Natural killer cell (primary cell): ENCODE results near the gene BSN. TPM values are rescaled to one million over a fixed set of nuclear protein-coding genes. Genes with fewer than 3 reads are reported as not detected.

Source experiments
- ATAC-seq, 3 donors: fragments of 150-1000 bp in 2 of 3; fragments of 200-7000 bp in 1 of 3; cut with Tn5 transposase; 1 replicate in 1 of 3; 2 replicates in 2 of 3; pipeline ENCODE4 v1.10.0; 2021; ENCODE audit warnings: mild to moderate bottlenecking in 2 of 3, moderate library complexity in 2 of 3
- DNase-seq, 2 donors: peaks; one replicate each; pipeline versions ENCODE4 v3.0.0 to v3.0.0-alpha.2; 2013 to 2021; ENCODE audit warnings: mixed read lengths in 1 of 2
- H3K27ac ChIP-seq: one replicate; pipeline ENCODE4 v1.5.1; 2013; ENCODE audit warnings: mild to moderate bottlenecking, low read length
- H3K27me3 ChIP-seq: one replicate; pipeline ENCODE4 v1.6.1; 2013; ENCODE audit warnings: low read length; ENCODE audit not compliant: control insufficient read depth, insufficient read depth
- H3K36me3 ChIP-seq: one replicate; pipeline ENCODE4 v1.6.1; 2013; ENCODE audit warnings: low read length; ENCODE audit not compliant: control insufficient read depth, insufficient read depth
- H3K4me1 ChIP-seq: one replicate; pipeline ENCODE4 v1.6.1; 2013; ENCODE audit warnings: low read length; ENCODE audit not compliant: control insufficient read depth, insufficient read depth
- H3K4me3 ChIP-seq: one replicate; pipeline ENCODE4 v1.5.1; 2013; ENCODE audit warnings: low read length
- H3K9me3 ChIP-seq: one replicate; pipeline ENCODE4 v1.6.1; 2013; ENCODE audit warnings: low read length; ENCODE audit not compliant: control insufficient read depth, insufficient read depth
- H3K27ac Mint-ChIP-seq, 2 donors: one replicate each; pipeline ENCODE4 v1.8.0; 2022; ENCODE audit warnings: mild to moderate bottlenecking in 2 of 2, mixed read lengths in 2 of 2, moderate library complexity in 1 of 2
- H3K27me3 Mint-ChIP-seq, 2 donors: one replicate each; pipeline ENCODE4 v1.8.0; 2022; ENCODE audit warnings: low read depth in 2 of 2, mixed read lengths in 2 of 2
- H3K36me3 Mint-ChIP-seq: one replicate; pipeline ENCODE4 v1.8.0; 2022; ENCODE audit warnings: mixed read lengths
- H3K4me1 Mint-ChIP-seq, 2 donors: one replicate each; pipeline ENCODE4 v1.8.0; 2022; ENCODE audit warnings: mixed read lengths in 2 of 2
- H3K4me3 Mint-ChIP-seq: one replicate; pipeline ENCODE4 v1.8.0; 2022; ENCODE audit warnings: mild to moderate bottlenecking, moderate library complexity, mixed read lengths
- H3K9me3 Mint-ChIP-seq, 2 donors: one replicate each; pipeline ENCODE4 v1.8.0; 2022; ENCODE audit warnings: mixed read lengths in 2 of 2
- CTCF ChIP-seq: fragments of 200-600 bp; IDR thresholded peaks from one replicate; pipeline ENCODE4 v1.8.0; 2022; ENCODE audit warnings: antibody characterized with exemption
- WGBS: methylation state at CpG from one replicate; pipeline ENCODE4 v1.1.7; 2013; ENCODE audit warnings: missing lambda C conversion rate; ENCODE audit not compliant: insufficient coverage; 5-methylcytosine and 5-hydroxymethylcytosine counted together
- intact Hi-C: fragments of 100-400 bp; cut with micrococcal nuclease; formaldehyde crosslinking; loops from one replicate; pipeline ENCODE4 v1.14.2; 2022
- total RNA-seq, 4 donors: library from RNA; stranded (reverse); fragments of 120-200 nt in 1 of 4; gene quantifications; one replicate each; pipeline versions ENCODE4 v1.2.3 to v1.2.4, GENCODE V29; 2013 to 2022

The BSN gene
- total RNA-seq, 3 donors from 2014 or later (not counting 1 experiment from before 2014, with no cell fraction given) = 0.33 to 0.41 (median 0.35) TPM

GRCh38 chr3:49563040-49563578 lies 8.8 kb downstream of the BSN start:
- WGBS = 83% methylated on average over 4 of the region's 4 CpGs
- H3K4me1 Mint-ChIP-seq = no peaks in the 10 kb centered on the region
- intact Hi-C loops = no loop called here
- Histone ChIP-seq H3K27ac (no peak overlapping the region), H3K27me3 (peaks cover under 1% of the 10 kb centered on the region), H3K36me3 (no peaks in the 10 kb centered on the region), H3K4me1 (no peaks in the 10 kb centered on the region), H3K9me3 (no peaks in the 10 kb centered on the region), H3K4me3 (no peak overlapping the region)
- peaks cover 12 to 21% of the 10 kb centered on the region in 2 donors for H3K27me3 Mint-ChIP-seq
- H3K9me3 Mint-ChIP-seq = no peaks in the 10 kb centered on the region
- no peak overlapping the region for H3K4me3 Mint-ChIP-seq
- DNase-seq (no peak), ATAC-seq (no peak)
- H3K27ac Mint-ChIP-seq = no peak overlapping the region
- TF ChIP-seq CTCF = no peak
- H3K36me3 Mint-ChIP-seq = no peaks in the 10 kb centered on the region

- Histone ChIP-seq H3K27me3 (no peaks in the 10 kb centered on the region), H3K9me3 (no peaks in the 10 kb centered on the region), H3K27ac (no peak overlapping the region), H3K36me3 (no peaks in the 10 kb centered on the region), H3K4me3 (no peak overlapping the region), H3K4me1 (no peaks in the 10 kb centered on the region)
- no peaks in the 10 kb centered on the region for H3K36me3 Mint-ChIP-seq
- intact Hi-C loops = no loop called here
- DNase-seq (no peak), ATAC-seq (no peak)
- no peak overlapping the region for H3K4me3 Mint-ChIP-seq
- no peak for TF ChIP-seq CTCF
- H3K4me1 Mint-ChIP-seq = no peaks in the 10 kb centered on the region
- WGBS = 86% methylated on average over 4 of the region's 4 CpGs
- H3K27ac Mint-ChIP-seq = no peak overlapping the region
- no peaks in the 10 kb centered on the region for H3K9me3 Mint-ChIP-seq
- H3K27me3 Mint-ChIP-seq = peaks cover 12 to 15% of the 10 kb centered on the region in 2 donors
Measured at GRCh38 chr3:49563766-49564165, 9.5 kb downstream of the BSN start.

GRCh38 chr3:49566312-49566711 lies 12.0 kb downstream of the BSN start:
- no peaks in the 10 kb centered on the region for H3K9me3 ChIP-seq
- Mint-ChIP-seq H3K27ac (no peak overlapping the region), H3K27me3 (peaks cover 8 to 12% of the 10 kb centered on the region in 2 donors), H3K4me3 (no peak overlapping the region), H3K4me1 (no peaks in the 10 kb centered on the region), H3K36me3 (no peaks in the 10 kb centered on the region), H3K9me3 (no peaks in the 10 kb centered on the region)
- no peaks in the 10 kb centered on the region for H3K4me1 ChIP-seq
- WGBS = 79% methylated on average over 2 of the region's 2 CpGs
- no peak overlapping the region for H3K27ac ChIP-seq
- TF ChIP-seq CTCF = no peak
- ATAC-seq = no peak
- intact Hi-C loops = no loop called here
- H3K4me3 ChIP-seq = no peak overlapping the region
- H3K27me3 ChIP-seq = no peaks in the 10 kb centered on the region
- DNase-seq = no peak
- no peaks in the 10 kb centered on the region for H3K36me3 ChIP-seq

GRCh38 chr3:49567406-49567805 lies 13.1 kb downstream of the BSN start:
- 47% methylated on average over 2 of the region's 2 CpGs for WGBS
- Mint-ChIP-seq H3K4me1 (no peaks in the 10 kb centered on the region), H3K4me3 (no peak overlapping the region), H3K27ac (no peak overlapping the region), H3K27me3 (peaks cover 1 to 11% of the 10 kb centered on the region in 2 donors), H3K36me3 (no peaks in the 10 kb centered on the region), H3K9me3 (no peaks in the 10 kb centered on the region)
- ATAC-seq (no peak), DNase-seq (no peak)
- H3K9me3 ChIP-seq = no peaks in the 10 kb centered on the region
- H3K4me3 ChIP-seq = no peak overlapping the region
- no peaks in the 10 kb centered on the region for H3K36me3 ChIP-seq
- intact Hi-C loops = no loop called here
- no peak overlapping the region for H3K27ac ChIP-seq
- TF ChIP-seq CTCF = no peak
- H3K4me1 ChIP-seq = no peaks in the 10 kb centered on the region
- no peaks in the 10 kb centered on the region for H3K27me3 ChIP-seq
